ENCODE results near the gene NRF1.

NRF1 gene

DNA sequence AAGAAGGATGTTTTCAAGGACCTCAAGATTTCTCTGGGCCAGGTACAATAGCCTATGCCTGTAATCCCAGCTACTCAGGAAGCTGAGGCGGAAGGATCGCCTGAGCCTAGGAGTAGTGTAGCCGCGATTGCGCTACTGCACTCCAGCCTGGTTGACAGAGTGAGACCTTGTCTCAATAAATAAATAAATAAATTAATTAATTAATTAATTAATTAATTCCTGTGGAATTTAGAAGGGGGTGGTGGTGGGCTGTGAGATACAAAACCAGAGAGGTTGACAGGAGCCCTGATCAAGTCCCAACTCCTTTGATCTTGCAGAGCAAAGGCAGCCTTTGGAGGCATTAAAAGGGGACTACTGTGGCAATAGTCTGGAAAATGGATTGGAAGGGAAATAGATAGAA, 39.3 kb upstream of the NRF1 start:
- Histone ChIP-seq H3K27ac (ENCODE audit: low read depth, low read length, poor library complexity, severe bottlenecking) (no peak overlapping the region), H3K79me2 (ENCODE audit: insufficient read depth, low read length) (no peaks in the 10 kb centered on the region), H3K4me3 (ENCODE audit: low read depth, low read length, poor library complexity, severe bottlenecking) (no peak overlapping the region), H4K20me1 (ENCODE audit: insufficient read depth, low read length) (no peaks in the 10 kb centered on the region), H3K4me1 (ENCODE audit: insufficient read depth, low read length, severe bottlenecking) (no peaks in the 10 kb centered on the region), H3K27me3 (ENCODE audit: insufficient read depth, low read length) (peaks cover 9% of the 10 kb centered on the region; the same call in 1 of the 2 replicates), H3K4me2 (ENCODE audit: low read length) (no peak overlapping the region), H3K9me3 (ENCODE audit: low read length) (peaks cover 6% of the 10 kb centered on the region; the same call in 1 of the 2 replicates), H2AFZ (ENCODE audit: low read length) (no peak overlapping the region), H3K9ac (ENCODE audit: low read length) (no peak overlapping the region), H3F3A (ENCODE audit: insufficient read depth, low read length) (no peaks in the 10 kb centered on the region), H3K36me3 (ENCODE audit: insufficient read depth, low read length) (no peaks in the 10 kb centered on the region), H3K9me2 (ENCODE audit: low read depth, low read length) (no peaks in the 10 kb centered on the region)
- TF ChIP-seq EZH2 (IDR thresholded peaks at IDR 0.05; ENCODE audit: borderline replicate concordance, low read length), result no peak
- TF ChIP-seq, protein P1, sequence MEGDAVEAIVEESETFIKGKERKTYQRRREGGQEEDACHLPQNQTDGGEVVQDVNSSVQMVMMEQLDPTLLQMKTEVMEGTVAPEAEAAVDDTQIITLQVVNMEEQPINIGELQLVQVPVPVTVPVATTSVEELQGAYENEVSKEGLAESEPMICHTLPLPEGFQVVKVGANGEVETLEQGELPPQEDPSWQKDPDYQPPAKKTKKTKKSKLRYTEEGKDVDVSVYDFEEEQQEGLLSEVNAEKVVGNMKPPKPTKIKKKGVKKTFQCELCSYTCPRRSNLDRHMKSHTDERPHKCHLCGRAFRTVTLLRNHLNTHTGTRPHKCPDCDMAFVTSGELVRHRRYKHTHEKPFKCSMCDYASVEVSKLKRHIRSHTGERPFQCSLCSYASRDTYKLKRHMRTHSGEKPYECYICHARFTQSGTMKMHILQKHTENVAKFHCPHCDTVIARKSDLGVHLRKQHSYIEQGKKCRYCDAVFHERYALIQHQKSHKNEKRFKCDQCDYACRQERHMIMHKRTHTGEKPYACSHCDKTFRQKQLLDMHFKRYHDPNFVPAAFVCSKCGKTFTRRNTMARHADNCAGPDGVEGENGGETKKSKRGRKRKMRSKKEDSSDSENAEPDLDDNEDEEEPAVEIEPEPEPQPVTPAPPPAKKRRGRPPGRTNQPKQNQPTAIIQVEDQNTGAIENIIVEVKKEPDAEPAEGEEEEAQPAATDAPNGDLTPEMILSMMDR (IDR thresholded peaks at IDR 0.05; ENCODE audit: low read length), result no peak

DNA sequence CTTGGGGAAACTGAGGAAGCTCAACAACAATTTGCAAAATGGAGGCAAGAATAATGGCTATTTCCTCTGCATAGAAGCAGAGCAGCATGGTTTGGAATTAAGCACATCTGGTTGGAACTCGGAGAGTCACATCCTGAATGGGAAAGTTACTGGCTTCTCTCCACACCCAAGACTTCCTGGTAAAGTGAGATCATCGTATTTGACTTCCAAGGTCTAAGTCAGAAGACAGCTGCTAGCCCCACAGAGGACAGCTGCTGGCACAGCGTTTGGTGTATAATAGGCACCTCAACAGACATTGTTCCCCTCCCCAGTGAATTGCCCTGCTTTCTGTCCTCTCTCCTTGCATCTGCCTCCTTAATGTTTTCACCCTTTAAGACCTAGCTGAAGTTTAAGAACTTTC, 37.0 kb upstream of the NRF1 start:
- Histone ChIP-seq H3K9me2 (ENCODE audit: low read depth, low read length) (no peaks in the 10 kb centered on the region), H3K9me3 (ENCODE audit: low read length) (peaks cover 12% of the 10 kb centered on the region), H3K4me3 (ENCODE audit: low read depth, low read length, poor library complexity, severe bottlenecking) (no peak overlapping the region), H3K27ac (ENCODE audit: low read depth, low read length, poor library complexity, severe bottlenecking) (no peak overlapping the region), H3F3A (ENCODE audit: insufficient read depth, low read length) (no peaks in the 10 kb centered on the region), H4K20me1 (ENCODE audit: insufficient read depth, low read length) (no peaks in the 10 kb centered on the region), H3K36me3 (ENCODE audit: insufficient read depth, low read length) (no peaks in the 10 kb centered on the region), H3K4me2 (ENCODE audit: low read length) (no peak overlapping the region), H2AFZ (ENCODE audit: low read length) (no peak overlapping the region), H3K4me1 (ENCODE audit: insufficient read depth, low read length, severe bottlenecking) (no peaks in the 10 kb centered on the region), H3K27me3 (ENCODE audit: insufficient read depth, low read length) (no peaks in the 10 kb centered on the region), H3K79me2 (ENCODE audit: insufficient read depth, low read length) (no peaks in the 10 kb centered on the region), H3K9ac (ENCODE audit: low read length) (no peak overlapping the region)
- TF ChIP-seq, protein P1 (IDR thresholded peaks at IDR 0.05; ENCODE audit: low read length), result no peak
- TF ChIP-seq EZH2 (IDR thresholded peaks at IDR 0.05; ENCODE audit: borderline replicate concordance, low read length), result no peak

DNA sequence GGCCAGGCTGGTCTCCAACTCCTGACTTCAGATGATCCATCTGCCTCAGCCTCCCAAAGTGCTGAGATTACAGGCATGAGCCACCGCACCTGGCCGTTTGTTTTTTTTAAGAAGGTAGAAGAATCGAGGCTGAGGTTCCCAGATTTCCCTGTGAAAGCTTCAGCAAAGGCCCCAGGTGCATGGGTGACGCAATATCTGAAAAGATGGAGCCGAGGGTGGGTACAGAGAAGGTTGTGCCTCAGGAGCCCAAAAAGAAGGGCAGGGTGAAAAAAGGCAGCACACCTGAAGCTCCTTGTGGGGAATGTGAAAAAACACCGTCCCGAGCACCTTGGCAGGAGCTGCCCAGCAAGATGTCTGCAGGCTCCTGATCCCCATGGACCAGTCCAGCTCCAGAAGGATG, 35.8 kb upstream of the NRF1 start:
- Histone ChIP-seq H3K79me2 (ENCODE audit: insufficient read depth, low read length) (no peaks in the 10 kb centered on the region), H3K9ac (ENCODE audit: low read length) (no peak overlapping the region), H3K27ac (ENCODE audit: low read depth, low read length, poor library complexity, severe bottlenecking) (no peak overlapping the region), H3K9me3 (ENCODE audit: low read length) (peaks cover 12% of the 10 kb centered on the region), H2AFZ (ENCODE audit: low read length) (no peak overlapping the region), H4K20me1 (ENCODE audit: insufficient read depth, low read length) (no peaks in the 10 kb centered on the region), H3K9me2 (ENCODE audit: low read depth, low read length) (no peaks in the 10 kb centered on the region), H3K36me3 (ENCODE audit: insufficient read depth, low read length) (no peaks in the 10 kb centered on the region), H3K4me3 (ENCODE audit: low read depth, low read length, poor library complexity, severe bottlenecking) (no peak overlapping the region), H3K4me2 (ENCODE audit: low read length) (no peak overlapping the region), H3K27me3 (ENCODE audit: insufficient read depth, low read length) (no peaks in the 10 kb centered on the region), H3K4me1 (ENCODE audit: insufficient read depth, low read length, severe bottlenecking) (no peaks in the 10 kb centered on the region), H3F3A (ENCODE audit: insufficient read depth, low read length) (no peaks in the 10 kb centered on the region)
- no peak for TF ChIP-seq EZH2 (IDR thresholded peaks at IDR 0.05; ENCODE audit: borderline replicate concordance, low read length)
- TF ChIP-seq, protein P1 (IDR thresholded peaks at IDR 0.05; ENCODE audit: low read length), result no peak
